Ascending aorta (tissue), 2 donors: ENCODE results near the gene C16orf95. TPM values are rescaled to one million over a fixed set of nuclear protein-coding genes. Genes with fewer than 3 reads are reported as not detected.

Source experiments
- DNase-seq, 2 donors: peaks; one replicate each; pipeline ENCODE4 v3.0.0-alpha.2; 2019; ENCODE audit warnings: low spot score in 2 of 2
- H3K27ac ChIP-seq, 2 donors: fragments of 200-600 bp; sonication (generic); one replicate each; pipeline ENCODE4 v1.5.1; 2016 to 2017; ENCODE audit warnings: mild to moderate bottlenecking in 1 of 2
- H3K27me3 ChIP-seq: fragments of 200-600 bp; sonication (generic); one replicate; pipeline ENCODE4 v1.5.1; 2017
- H3K36me3 ChIP-seq, 2 donors: fragments of 200-600 bp; sonication (generic); one replicate each; pipeline ENCODE4 v1.5.1; 2016
- H3K4me1 ChIP-seq, 2 donors: fragments of 200-600 bp; sonication (generic); one replicate each; pipeline ENCODE4 v1.5.1; 2016 to 2017; ENCODE audit warnings: mild to moderate bottlenecking in 1 of 2
- H3K4me3 ChIP-seq, 2 donors: fragments of 200-600 bp; sonication (generic); one replicate each; pipeline ENCODE4 v1.5.1; 2016 to 2017; ENCODE audit warnings: mild to moderate bottlenecking in 1 of 2
- H3K9me3 ChIP-seq, 2 donors: fragments of 200-600 bp; sonication (generic); one replicate each; pipeline ENCODE4 v1.5.1; 2016
- CTCF ChIP-seq, 3 experiments: fragments of 200-600 bp in 2 of 3; fragments of 450-650 bp in 1 of 3; sonication (generic) in 2 of 3; IDR thresholded peaks; one replicate each; pipeline ENCODE4 v1.5.1; 2016 to 2019; ENCODE audit warnings: antibody characterized with exemption in 3 of 3, mild to moderate bottlenecking in 1 of 3, moderate library complexity in 1 of 3
- intact Hi-C: fragments of 100-400 bp; cut with DNase I; formaldehyde crosslinking; loops from one replicate; pipeline ENCODE4 v1.15.1; 2023
- total RNA-seq: library from RNA; depleted of rRNA; stranded (reverse); fragments of >200 nt; gene quantifications from one replicate; pipeline ENCODE4 v1.1.0, GENCODE V29; 2016

Gene C16orf95
- total RNA-seq, 1 donor from 2014 or later, result not detected

- no peak overlapping the region for H3K27ac ChIP-seq
- peak in 1 of 2 donors; percentile 47 for DNase-seq
- intact Hi-C loops, result loop anchor here (10.0 kb wide), 1 partner anchor 314 kb away; no protein-coding TSS in a partner anchor
- H3K9me3 ChIP-seq, result no peaks in the 10 kb centered on the region
- no peak overlapping the region for H3K4me3 ChIP-seq
- TF ChIP-seq CTCF (IDR thresholded peaks at IDR 0.05), result no peak
- H3K4me1 ChIP-seq, result peaks cover 6 to 9% of the 10 kb centered on the region in 2 donors
- no peaks in the 10 kb centered on the region for H3K27me3 ChIP-seq
- no peaks in the 10 kb centered on the region for H3K36me3 ChIP-seq
These were observed 3.5 kb upstream of the C16orf95 start for GRCh38 chr16:87320510-87321227.

DNA sequence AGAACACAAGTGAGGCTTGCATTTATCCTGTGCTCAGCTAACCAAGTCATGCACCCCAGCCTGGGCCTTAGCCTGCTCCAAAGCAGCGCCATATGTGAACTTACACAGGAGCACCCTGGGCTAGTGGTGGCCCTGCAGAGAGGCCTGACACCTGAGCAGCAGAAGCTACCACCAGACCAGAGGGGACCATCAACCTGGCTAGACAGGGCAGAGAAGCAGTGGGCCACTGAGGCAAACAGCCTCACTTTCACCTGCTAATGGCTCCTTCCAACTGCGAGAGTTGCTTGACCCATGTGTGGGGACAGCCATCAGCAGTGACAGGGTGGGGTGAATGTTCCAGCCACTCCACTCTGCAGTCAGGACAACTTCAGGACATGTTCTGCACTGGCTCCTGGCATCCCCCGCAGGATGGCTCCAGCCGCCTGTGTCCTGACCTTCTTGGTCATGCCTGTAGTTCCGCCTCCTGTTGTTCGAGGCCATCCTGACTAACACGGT lies 2.9 kb upstream of the C16orf95 start:
- no peak overlapping the region for H3K27ac ChIP-seq
- no peaks in the 10 kb centered on the region for H3K36me3 ChIP-seq
- H3K9me3 ChIP-seq, result no peaks in the 10 kb centered on the region
- H3K4me1 ChIP-seq, result peaks cover 6 to 9% of the 10 kb centered on the region in 2 donors
- peak in 1 of 2 donors; percentile 53 for DNase-seq
- H3K4me3 ChIP-seq, result no peak overlapping the region
- intact Hi-C loops, result loop anchor here (10.0 kb wide), 1 partner anchor 315 kb away; no protein-coding TSS in a partner anchor
- H3K27me3 ChIP-seq, result no peaks in the 10 kb centered on the region
- no peak for TF ChIP-seq CTCF (IDR thresholded peaks at IDR 0.05)

GRCh38 chr16:87319011-87319410 lies 1.8 kb upstream of the C16orf95 start:
- Histone ChIP-seq H3K27me3 (no peaks in the 10 kb centered on the region), H3K27ac (no peak overlapping the region), H3K9me3 (no peaks in the 10 kb centered on the region), H3K36me3 (no peaks in the 10 kb centered on the region), H3K4me3 (no peak overlapping the region), H3K4me1 (peaks cover 6% of the 10 kb centered on the region in 2 donors)
- TF ChIP-seq CTCF (IDR thresholded peaks at IDR 0.05), result no peak
- no peak for DNase-seq
- intact Hi-C loops, result no loop called here

DNA sequence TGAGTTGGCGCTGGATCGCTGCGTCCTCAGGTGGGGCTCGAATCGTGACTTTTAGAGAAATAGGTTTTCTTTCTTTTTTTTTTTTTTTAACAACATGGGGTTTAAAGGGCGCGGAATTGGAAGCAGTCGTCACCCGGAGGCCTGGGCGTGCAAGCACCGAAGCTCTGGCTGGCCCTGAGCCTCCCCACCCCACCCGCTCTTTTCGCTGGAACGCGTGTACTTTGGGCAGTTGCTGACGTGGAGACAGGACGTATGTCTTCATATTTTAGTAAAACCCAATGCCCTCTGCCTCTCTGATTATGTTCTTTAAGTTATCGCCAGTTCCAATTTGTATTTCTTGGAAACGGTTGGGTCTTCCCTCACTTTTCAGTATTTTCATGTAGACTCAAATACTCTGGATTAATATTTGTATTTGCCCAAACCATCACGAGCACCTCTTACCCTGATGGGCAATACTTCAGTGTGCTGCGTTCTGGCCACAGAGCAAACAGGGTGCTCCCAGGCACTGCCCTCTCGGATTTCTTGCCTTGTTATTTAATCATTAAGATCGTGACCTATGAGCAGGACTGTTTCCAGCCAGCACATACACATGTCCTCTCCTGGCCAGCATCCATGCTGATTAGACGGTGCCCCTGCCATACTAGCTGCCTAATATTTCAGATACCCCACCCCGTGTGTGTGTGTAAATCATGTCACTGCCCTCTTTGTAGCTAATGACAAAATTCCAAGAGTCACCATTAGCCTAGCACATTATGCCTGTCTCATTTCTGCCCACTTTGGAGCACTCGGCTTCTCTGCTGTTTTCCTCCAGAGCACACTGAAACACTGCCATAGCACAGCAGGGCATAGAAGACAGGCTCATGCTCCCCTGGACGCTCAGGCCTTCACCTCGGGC lies 805 bp upstream of the C16orf95 start:
- H3K36me3 ChIP-seq, result no peaks in the 10 kb centered on the region
- no peaks in the 10 kb centered on the region for H3K9me3 ChIP-seq
- H3K27ac ChIP-seq, result peak overlapping the region; percentile 95 to 96
- no peak for TF ChIP-seq CTCF (IDR thresholded peaks at IDR 0.05)
- H3K4me3 ChIP-seq, result peak overlapping the region; percentile 82 to 98
- intact Hi-C loops, result loop anchor here (1.0 to 2.0 kb wide), 3 partner anchors 65 to 763 kb away; partner anchors contain the start of genes FBXO31, MAP1LC3B and MTHFSD
- H3K4me1 ChIP-seq, result peaks cover 6% of the 10 kb centered on the region in 2 donors
- peak in 1 of 2 donors; percentile 80 for DNase-seq
- no peaks in the 10 kb centered on the region for H3K27me3 ChIP-seq

DNA sequence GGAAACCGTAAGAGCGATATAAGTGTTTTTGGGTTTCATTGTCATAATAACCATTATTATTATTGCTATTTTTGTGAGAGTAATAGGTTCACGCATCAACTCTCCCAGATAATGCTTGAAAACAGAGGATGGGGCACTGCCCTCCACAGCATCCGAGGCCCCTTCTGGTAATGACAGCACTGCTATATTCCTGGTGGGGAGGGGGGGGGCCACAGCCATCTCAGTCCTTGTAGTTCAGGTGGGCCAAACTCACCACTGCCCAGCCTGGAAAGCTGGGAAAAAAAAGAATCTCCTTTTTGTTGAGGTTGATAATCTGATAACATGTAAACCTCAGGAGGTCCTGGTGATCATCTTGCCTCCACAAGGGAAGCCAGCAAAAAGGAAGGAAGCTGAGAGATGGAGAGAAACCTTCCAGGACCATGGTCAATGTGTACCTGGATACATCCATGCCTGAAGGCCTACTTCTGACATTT lies 706 bp downstream of the C16orf95 start:
- intact Hi-C loops, result loop anchor here (2.0 kb wide), 2 partner anchors 76 to 762 kb away; partner anchors contain the start of genes MAP1LC3B and MTHFSD
- DNase-seq, result no peak
- Histone ChIP-seq H3K4me1 (peaks cover 6% of the 10 kb centered on the region in 2 donors), H3K27ac (peak overlapping the region; percentile 95 to 96), H3K36me3 (no peaks in the 10 kb centered on the region), H3K4me3 (peak overlapping the region; percentile 82 to 98), H3K9me3 (no peaks in the 10 kb centered on the region), H3K27me3 (no peaks in the 10 kb centered on the region)
- no peak for TF ChIP-seq CTCF (IDR thresholded peaks at IDR 0.05)
